ENCODE data around the gene TTC19. TPM values are rescaled to one million over a fixed set of nuclear protein-coding genes. Genes with fewer than 3 reads are reported as not detected.

The TTC19 gene
- total and polyA plus RNA-seq, 2 of the 8 experiments (the other 6 are each of a cell fraction or from before 2014, with no cell fraction given) = 11.8 to 55.0 TPM

GRCh38 chr17:15971098-15971678 lies 28.4 kb upstream of the TTC19 start (continued):
- no peak for TF ChIP-seq CTCF (IDR thresholded peaks at IDR 0.05; ENCODE audit: control extremely low read depth in 1 of 3, insufficient read depth in 1 of 3, low read depth in 1 of 3, low read length in 3 of 3)
- TF ChIP-seq PHF8 (conservative IDR thresholded peaks at IDR 0.05; ENCODE audit: low read depth, low read length) = no peak
- TF ChIP-seq KDM5A (IDR thresholded peaks at IDR 0.05; ENCODE audit: low read length) = no peak
- TF ChIP-seq CEBPB (IDR thresholded peaks at IDR 0.05; ENCODE audit: low read depth, low read length) = no peak
- TF ChIP-seq CBX8 (IDR thresholded peaks at IDR 0.05; ENCODE audit: borderline replicate concordance, low read depth, low read length) = no peak
- no peak for TF ChIP-seq BRCA1 (IDR thresholded peaks at IDR 0.05; ENCODE audit: low read depth, low read length)

All from H1 (cell line).